GM20000 (cell line): ENCODE data around the gene SLC26A5.
"Not testable (repeated sequence)": the region's sequence is repeated elsewhere in the genome, so short reads cannot be mapped to it uniquely, and the experiment has no call there.

Experiments used
- DNase-seq: peaks from one replicate; pipeline ENCODE4 v3.0.0; 2012; ENCODE audit warnings: low spot score
- TF ChIP-seq, protein P1 (sequence below): IDR thresholded peaks from 2 replicates; pipeline ENCODE4 v1.5.1; 2012; ENCODE audit warnings: mild to moderate bottlenecking, control low read depth; ENCODE audit errors: extremely low read depth, missing control alignments

SLC26A5 gene, protein sequence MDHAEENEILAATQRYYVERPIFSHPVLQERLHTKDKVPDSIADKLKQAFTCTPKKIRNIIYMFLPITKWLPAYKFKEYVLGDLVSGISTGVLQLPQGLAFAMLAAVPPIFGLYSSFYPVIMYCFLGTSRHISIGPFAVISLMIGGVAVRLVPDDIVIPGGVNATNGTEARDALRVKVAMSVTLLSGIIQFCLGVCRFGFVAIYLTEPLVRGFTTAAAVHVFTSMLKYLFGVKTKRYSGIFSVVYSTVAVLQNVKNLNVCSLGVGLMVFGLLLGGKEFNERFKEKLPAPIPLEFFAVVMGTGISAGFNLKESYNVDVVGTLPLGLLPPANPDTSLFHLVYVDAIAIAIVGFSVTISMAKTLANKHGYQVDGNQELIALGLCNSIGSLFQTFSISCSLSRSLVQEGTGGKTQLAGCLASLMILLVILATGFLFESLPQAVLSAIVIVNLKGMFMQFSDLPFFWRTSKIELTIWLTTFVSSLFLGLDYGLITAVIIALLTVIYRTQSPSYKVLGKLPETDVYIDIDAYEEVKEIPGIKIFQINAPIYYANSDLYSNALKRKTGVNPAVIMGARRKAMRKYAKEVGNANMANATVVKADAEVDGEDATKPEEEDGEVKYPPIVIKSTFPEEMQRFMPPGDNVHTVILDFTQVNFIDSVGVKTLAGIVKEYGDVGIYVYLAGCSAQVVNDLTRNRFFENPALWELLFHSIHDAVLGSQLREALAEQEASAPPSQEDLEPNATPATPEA

DNA sequence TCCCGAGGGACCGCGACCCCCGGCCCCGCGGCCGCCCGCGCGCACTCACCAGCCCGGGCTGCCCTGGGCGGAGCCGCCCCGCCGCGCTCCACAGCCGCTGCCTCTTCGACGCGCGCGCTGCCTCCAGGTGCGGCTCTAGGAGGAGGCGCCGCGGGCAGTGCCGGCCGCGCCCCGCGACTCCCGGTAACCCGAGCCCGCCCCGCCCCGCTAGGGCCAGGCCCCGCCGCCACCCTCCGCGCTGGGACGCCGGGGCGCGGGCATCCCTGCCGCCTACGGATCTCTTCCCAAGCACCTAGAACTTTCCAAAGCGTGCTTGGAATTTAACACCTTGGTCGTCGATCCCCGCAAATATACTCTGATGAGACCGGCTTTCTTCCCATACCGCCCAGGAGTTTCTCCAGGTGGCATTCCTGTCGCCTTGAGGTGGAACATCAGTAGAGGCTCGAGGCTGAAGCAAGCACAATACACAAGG lies at the start of gene SLC26A5:
Gene SLC26A5, minus strand, starts transcription at position 159 of the 472 bp plus-strand sequence. CDS start 24,693 bp downstream, outside the sequence.
- TF ChIP-seq, protein P1, sequence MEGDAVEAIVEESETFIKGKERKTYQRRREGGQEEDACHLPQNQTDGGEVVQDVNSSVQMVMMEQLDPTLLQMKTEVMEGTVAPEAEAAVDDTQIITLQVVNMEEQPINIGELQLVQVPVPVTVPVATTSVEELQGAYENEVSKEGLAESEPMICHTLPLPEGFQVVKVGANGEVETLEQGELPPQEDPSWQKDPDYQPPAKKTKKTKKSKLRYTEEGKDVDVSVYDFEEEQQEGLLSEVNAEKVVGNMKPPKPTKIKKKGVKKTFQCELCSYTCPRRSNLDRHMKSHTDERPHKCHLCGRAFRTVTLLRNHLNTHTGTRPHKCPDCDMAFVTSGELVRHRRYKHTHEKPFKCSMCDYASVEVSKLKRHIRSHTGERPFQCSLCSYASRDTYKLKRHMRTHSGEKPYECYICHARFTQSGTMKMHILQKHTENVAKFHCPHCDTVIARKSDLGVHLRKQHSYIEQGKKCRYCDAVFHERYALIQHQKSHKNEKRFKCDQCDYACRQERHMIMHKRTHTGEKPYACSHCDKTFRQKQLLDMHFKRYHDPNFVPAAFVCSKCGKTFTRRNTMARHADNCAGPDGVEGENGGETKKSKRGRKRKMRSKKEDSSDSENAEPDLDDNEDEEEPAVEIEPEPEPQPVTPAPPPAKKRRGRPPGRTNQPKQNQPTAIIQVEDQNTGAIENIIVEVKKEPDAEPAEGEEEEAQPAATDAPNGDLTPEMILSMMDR = no peak
- DNase-seq = peak; percentile 53

DNA sequence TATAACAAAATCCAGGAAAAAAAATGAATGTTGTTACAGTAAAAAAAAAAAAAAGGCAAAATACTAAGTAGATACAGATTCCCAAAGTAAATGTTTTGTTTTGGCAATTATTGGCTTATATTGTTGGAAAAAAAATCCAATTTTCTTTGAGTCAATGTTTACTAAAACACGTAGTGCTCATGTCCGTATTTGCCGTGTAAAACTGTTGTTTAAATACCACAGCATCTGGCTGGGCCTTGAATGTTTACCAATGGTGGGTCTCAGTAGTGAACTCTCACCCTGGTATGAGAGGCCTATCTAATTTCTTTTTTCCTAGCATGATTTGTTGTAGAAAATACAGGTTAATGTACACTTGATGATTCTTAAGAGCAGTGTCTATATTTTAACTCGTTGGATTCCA lies 41.4 kb upstream of the SLC26A5 start:
- TF ChIP-seq, protein P1 = no peak
- DNase-seq = no peak

DNA sequence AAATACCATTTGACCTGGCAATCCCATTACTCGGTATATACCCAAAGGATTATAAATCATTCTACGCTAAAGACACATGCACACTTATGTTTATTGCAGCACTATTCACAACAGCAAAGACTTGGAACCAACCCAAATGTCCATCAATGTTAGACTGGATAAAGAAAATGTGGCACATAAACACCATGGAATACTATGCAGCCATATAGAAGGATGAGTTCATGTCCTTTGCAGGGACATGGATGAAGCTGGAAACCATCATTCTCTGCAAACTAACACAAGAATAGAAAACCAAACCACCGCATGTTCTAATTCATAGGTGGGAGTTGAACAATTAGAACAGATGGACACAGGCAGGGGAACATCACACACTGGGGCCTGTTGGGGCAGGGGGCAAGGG lies 40.9 kb upstream of the SLC26A5 start:
- DNase-seq = not testable (repeated sequence)

DNA sequence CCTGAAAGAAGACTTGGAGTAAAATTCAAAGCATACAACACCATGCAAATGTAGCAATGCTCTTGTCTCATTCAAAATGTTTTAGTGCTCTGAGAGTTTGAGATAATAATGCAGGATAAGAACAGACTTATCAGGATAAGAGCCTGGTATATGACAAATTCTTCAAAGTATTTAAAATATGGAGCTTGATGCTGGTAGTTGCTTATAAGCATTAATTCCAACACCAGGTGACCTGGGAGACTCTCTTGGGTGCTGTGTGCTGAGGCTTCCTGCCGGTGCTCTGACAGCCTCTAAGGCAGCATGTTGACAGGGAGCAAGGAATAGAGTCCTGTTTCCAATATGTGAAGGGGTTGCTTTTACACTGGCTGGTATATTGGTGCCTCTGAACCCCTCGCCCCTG lies 34.8 kb upstream of the SLC26A5 start:
- TF ChIP-seq, protein P1 = no peak
- no peak for DNase-seq

DNA sequence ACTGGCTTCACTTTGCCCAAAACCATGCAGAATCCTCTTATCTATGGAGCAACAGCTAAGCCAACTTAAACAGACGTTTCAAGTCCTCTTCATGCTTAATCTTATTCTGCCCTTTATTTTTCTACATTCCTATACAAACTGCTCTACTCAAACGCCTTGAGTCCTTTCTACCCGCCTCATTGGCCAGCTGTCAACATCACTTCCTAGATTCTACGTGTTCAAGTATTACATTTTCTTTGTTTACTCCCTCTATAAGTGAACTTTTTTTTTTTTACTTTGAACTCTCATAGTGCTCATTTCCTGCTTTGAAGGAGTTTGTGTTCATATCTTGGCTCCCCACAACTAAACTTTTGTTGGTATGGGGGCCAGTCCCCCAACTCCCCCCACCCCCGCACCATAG lies 28.9 kb upstream of the SLC26A5 start:
- TF ChIP-seq, protein P1 = no peak
- DNase-seq = no peak

DNA sequence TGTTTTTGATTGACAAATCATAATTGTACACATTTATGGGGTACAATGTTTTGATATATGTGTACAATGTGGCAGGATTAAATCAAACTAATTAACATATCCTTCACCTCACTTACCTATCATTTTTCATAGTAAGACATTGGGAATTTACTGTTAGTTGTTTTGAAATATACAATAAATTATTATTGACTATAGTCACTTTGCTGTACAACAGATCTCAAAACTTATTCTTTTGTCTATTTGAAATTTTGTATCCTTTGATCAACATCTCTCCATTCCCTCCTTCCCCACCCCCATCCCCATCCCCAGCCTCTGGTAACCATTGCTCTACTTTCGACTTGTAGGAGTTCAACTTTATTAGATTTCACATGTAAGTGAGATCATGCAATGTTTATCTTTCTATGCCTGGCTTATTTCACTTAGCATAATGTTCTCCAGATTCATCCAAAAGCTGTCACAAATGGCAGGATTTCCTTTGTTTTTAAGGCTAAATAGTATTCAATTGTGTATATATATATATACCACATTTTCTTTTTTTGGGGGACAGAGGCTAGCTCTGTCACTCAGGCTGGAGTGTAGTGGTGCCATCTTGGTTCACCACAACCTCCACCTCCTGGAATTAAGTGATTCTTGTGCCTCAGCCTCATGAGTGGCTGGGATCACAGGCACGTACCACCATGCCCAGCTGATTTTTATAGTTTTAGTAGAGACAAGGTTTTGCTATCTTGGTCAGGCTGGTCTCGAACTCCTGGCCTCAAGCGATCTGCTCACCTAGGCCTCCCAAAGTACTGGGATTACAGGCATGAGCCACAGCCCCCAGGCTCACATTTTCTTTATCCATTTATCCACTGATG lies 23.3 kb upstream of the SLC26A5 start:
- DNase-seq = no peak
- TF ChIP-seq, protein P1 = no peak

DNA sequence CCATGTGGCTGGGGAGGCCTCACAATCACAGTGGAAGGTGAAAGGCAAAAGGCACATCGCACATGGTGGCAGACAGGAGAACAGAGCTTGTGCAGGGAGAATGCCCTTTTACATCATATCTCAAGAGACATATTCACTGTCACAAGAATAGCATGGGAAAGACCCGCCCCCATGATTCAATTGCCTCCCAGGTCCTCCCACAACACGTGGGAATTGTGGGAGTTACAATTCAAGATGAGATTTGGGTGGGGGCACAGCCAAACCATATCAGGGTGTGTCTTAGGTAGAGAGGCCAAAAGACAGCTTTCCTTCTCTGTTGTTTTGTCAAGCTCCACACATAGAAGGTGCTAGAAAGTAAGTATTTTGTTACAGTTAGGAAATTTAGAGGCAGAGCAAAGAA lies 20.8 kb upstream of the SLC26A5 start:
- TF ChIP-seq, protein P1 = no peak
- DNase-seq = no peak
